Iris pigment epithelial cell (primary cell): ENCODE data around the gene MXI1.
"Not testable (repeated sequence)": the region's sequence is repeated elsewhere in the genome, so short reads cannot be mapped to it uniquely, and the experiment has no call there.

Experiments used
- DNase-seq: peaks from one replicate; pipeline ENCODE4 v3.0.0-alpha.2; 2011; ENCODE audit warnings: low read depth

MXI1 gene

GRCh38 chr10:110181911-110182310 lies 25.5 kb upstream of the MXI1 start:
- no peak for DNase-seq

- no peak for DNase-seq
Observed at GRCh38 chr10:110184398-110184797, 23.0 kb upstream of the MXI1 start.

GRCh38 chr10:110185646-110186182 lies 21.7 kb upstream of the MXI1 start:
- not testable (repeated sequence) for DNase-seq

- no peak for DNase-seq
Observed at GRCh38 chr10:110190170-110190569, 17.2 kb upstream of the MXI1 start.

GRCh38 chr10:110192552-110192951 lies 14.9 kb upstream of the MXI1 start:
- no peak for DNase-seq

- no peak for DNase-seq
Observed at GRCh38 chr10:110200503-110200902, 6.9 kb upstream of the MXI1 start.

GRCh38 chr10:110201046-110201445 lies 6.4 kb upstream of the MXI1 start:
- not testable (repeated sequence) for DNase-seq

- no peak for DNase-seq
Observed at GRCh38 chr10:110203500-110204455, 3.6 kb upstream of the MXI1 start.

GRCh38 chr10:110205051-110205675 lies 2.2 kb upstream of the MXI1 start:
- DNase-seq = no peak

GRCh38 chr10:110207805-110208613 lies 604 bp downstream of the MXI1 start:
- DNase-seq = peak; percentile 47

- DNase-seq = peak; percentile 56
Observed at GRCh38 chr10:110208614-110209453, 1.4 kb downstream of the MXI1 start.

- DNase-seq = peak; percentile 84
Observed at GRCh38 chr10:110209454-110209925, 2.1 kb downstream of the MXI1 start.

- DNase-seq = peak; percentile 43
Observed at GRCh38 chr10:110209926-110210673, 2.7 kb downstream of the MXI1 start.

GRCh38 chr10:110210674-110211464 lies 3.5 kb downstream of the MXI1 start:
- DNase-seq = peak; percentile 99

GRCh38 chr10:110211465-110211843 lies 4.0 kb downstream of the MXI1 start:
- DNase-seq = no peak

GRCh38 chr10:110212119-110213006 lies 5.0 kb downstream of the MXI1 start:
- DNase-seq = no peak

- DNase-seq = no peak
Observed at GRCh38 chr10:110214371-110214826, 7.0 kb downstream of the MXI1 start.
